ENCODE measurements around the gene TMC1.

Gene TMC1

GRCh38 chr9:72526901-72527800 lies 5.7 kb downstream of the TMC1 start:
- H3K4me3 ChIP-seq (ENCODE audit: low read length): no peak overlapping the region
- no peaks in the 10 kb centered on the region for H3K9me3 ChIP-seq (ENCODE audit: control insufficient read depth, insufficient read depth, low read length)
- H3K36me3 ChIP-seq (ENCODE audit: control insufficient read depth, insufficient read depth, low read length): no peaks in the 10 kb centered on the region
- no peak overlapping the region for H3K27ac ChIP-seq (ENCODE audit: low read length)
- no CpG with 5 or more reads among the region's 19 CpGs for WGBS (ENCODE audit: insufficient coverage, insufficient read length)
- H3K4me1 ChIP-seq (ENCODE audit: control insufficient read depth, insufficient read depth, low read length): peaks cover 4% of the 10 kb centered on the region; the same call in 1 of the 2 replicates
- peak; percentile 48 for DNase-seq (ENCODE audit: low read depth, low spot score)
- H3K27me3 ChIP-seq (ENCODE audit: control insufficient read depth, insufficient read depth, low read length): no peaks in the 10 kb centered on the region

- no peaks in the 10 kb centered on the region for H3K36me3 ChIP-seq (ENCODE audit: control insufficient read depth, insufficient read depth, low read length)
- no peaks in the 10 kb centered on the region for H3K9me3 ChIP-seq (ENCODE audit: control insufficient read depth, insufficient read depth, low read length)
- no peak overlapping the region for H3K4me3 ChIP-seq (ENCODE audit: low read length)
- H3K4me1 ChIP-seq (ENCODE audit: control insufficient read depth, insufficient read depth, low read length): peaks cover 4% of the 10 kb centered on the region; the same call in 1 of the 2 replicates
- no CpG with 5 or more reads among the region's 5 CpGs for WGBS (ENCODE audit: insufficient coverage, insufficient read length)
- H3K27me3 ChIP-seq (ENCODE audit: control insufficient read depth, insufficient read depth, low read length): no peaks in the 10 kb centered on the region
- no peak for DNase-seq (ENCODE audit: low read depth, low spot score)
- H3K27ac ChIP-seq (ENCODE audit: low read length): no peak overlapping the region
Observed at GRCh38 chr9:72527801-72528195, 6.4 kb downstream of the TMC1 start.

GRCh38 chr9:72529531-72529930 lies 8.1 kb downstream of the TMC1 start:
- H3K27ac ChIP-seq (ENCODE audit: low read length): no peak overlapping the region
- WGBS (ENCODE audit: insufficient coverage, insufficient read length): no CpG with 5 or more reads among the region's 1 CpG
- H3K4me1 ChIP-seq (ENCODE audit: control insufficient read depth, insufficient read depth, low read length): peaks cover 4% of the 10 kb centered on the region; the same call in 1 of the 2 replicates
- no peaks in the 10 kb centered on the region for H3K27me3 ChIP-seq (ENCODE audit: control insufficient read depth, insufficient read depth, low read length)
- no peaks in the 10 kb centered on the region for H3K9me3 ChIP-seq (ENCODE audit: control insufficient read depth, insufficient read depth, low read length)
- DNase-seq (ENCODE audit: low read depth, low spot score): no peak
- no peak overlapping the region for H3K4me3 ChIP-seq (ENCODE audit: low read length)
- H3K36me3 ChIP-seq (ENCODE audit: control insufficient read depth, insufficient read depth, low read length): no peaks in the 10 kb centered on the region

DNA sequence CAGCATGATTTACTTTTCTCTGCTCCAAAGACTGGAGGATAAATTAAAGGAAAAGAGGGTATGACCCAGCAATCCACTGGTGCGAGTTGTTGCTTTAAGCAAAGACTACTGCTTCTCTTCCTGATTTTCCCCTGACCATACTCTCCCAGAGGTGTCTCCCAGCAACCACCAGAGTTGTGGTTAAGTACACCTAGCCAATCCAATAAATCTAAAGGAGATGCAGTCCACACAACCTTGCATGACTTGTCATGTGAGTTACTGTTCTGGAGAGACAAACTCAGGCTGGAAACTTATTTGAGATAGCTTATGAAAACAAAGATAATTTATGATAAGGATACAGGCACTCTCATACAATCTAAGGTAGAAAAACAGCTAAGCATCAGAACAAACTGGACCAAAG lies 11.9 kb downstream of the TMC1 start:
- H3K27me3 ChIP-seq (ENCODE audit: control insufficient read depth, insufficient read depth, low read length): no peaks in the 10 kb centered on the region
- H3K4me3 ChIP-seq (ENCODE audit: low read length): no peak overlapping the region
- DNase-seq (ENCODE audit: low read depth, low spot score): no peak
- H3K36me3 ChIP-seq (ENCODE audit: control insufficient read depth, insufficient read depth, low read length): no peaks in the 10 kb centered on the region
- WGBS (ENCODE audit: insufficient coverage, insufficient read length): no CpG with 5 or more reads among the region's 1 CpG
- no peak overlapping the region for H3K27ac ChIP-seq (ENCODE audit: low read length)
- no peaks in the 10 kb centered on the region; the same call in 1 of the 2 replicates for H3K4me1 ChIP-seq (ENCODE audit: control insufficient read depth, insufficient read depth, low read length)
- H3K9me3 ChIP-seq (ENCODE audit: control insufficient read depth, insufficient read depth, low read length): no peaks in the 10 kb centered on the region; the same call in 1 of the 2 replicates

GRCh38 chr9:72534931-72535330 lies 13.5 kb downstream of the TMC1 start:
- Histone ChIP-seq H3K9me3 (ENCODE audit: control insufficient read depth, insufficient read depth, low read length) (no peaks in the 10 kb centered on the region; the same call in 1 of the 2 replicates), H3K4me3 (ENCODE audit: low read length) (no peak overlapping the region), H3K36me3 (ENCODE audit: control insufficient read depth, insufficient read depth, low read length) (no peaks in the 10 kb centered on the region), H3K27me3 (ENCODE audit: control insufficient read depth, insufficient read depth, low read length) (no peaks in the 10 kb centered on the region), H3K27ac (ENCODE audit: low read length) (no peak overlapping the region), H3K4me1 (ENCODE audit: control insufficient read depth, insufficient read depth, low read length) (no peaks in the 10 kb centered on the region; the same call in 1 of the 2 replicates)
- DNase-seq (ENCODE audit: low read depth, low spot score): no peak
- no CpG with 5 or more reads among the region's 4 CpGs for WGBS (ENCODE audit: insufficient coverage, insufficient read length)

GRCh38 chr9:72537011-72537545 lies 15.7 kb downstream of the TMC1 start:
- Histone ChIP-seq H3K36me3 (ENCODE audit: control insufficient read depth, insufficient read depth, low read length) (no peaks in the 10 kb centered on the region), H3K27ac (ENCODE audit: low read length) (no peak overlapping the region), H3K4me3 (ENCODE audit: low read length) (no peak overlapping the region), H3K9me3 (ENCODE audit: control insufficient read depth, insufficient read depth, low read length) (no peaks in the 10 kb centered on the region; the same call in 1 of the 2 replicates), H3K27me3 (ENCODE audit: control insufficient read depth, insufficient read depth, low read length) (no peaks in the 10 kb centered on the region), H3K4me1 (ENCODE audit: control insufficient read depth, insufficient read depth, low read length) (no peaks in the 10 kb centered on the region; the same call in 1 of the 2 replicates)
- DNase-seq (ENCODE audit: low read depth, low spot score): no peak

GRCh38 chr9:72537671-72538070 lies 16.3 kb downstream of the TMC1 start:
- H3K36me3 ChIP-seq (ENCODE audit: control insufficient read depth, insufficient read depth, low read length): no peaks in the 10 kb centered on the region
- no peaks in the 10 kb centered on the region for H3K27me3 ChIP-seq (ENCODE audit: control insufficient read depth, insufficient read depth, low read length)
- H3K9me3 ChIP-seq (ENCODE audit: control insufficient read depth, insufficient read depth, low read length): no peaks in the 10 kb centered on the region; the same call in 1 of the 2 replicates
- DNase-seq (ENCODE audit: low read depth, low spot score): no peak
- no peak overlapping the region for H3K27ac ChIP-seq (ENCODE audit: low read length)
- WGBS (ENCODE audit: insufficient coverage, insufficient read length): no CpG with 5 or more reads among the region's 1 CpG
- no peak overlapping the region for H3K4me3 ChIP-seq (ENCODE audit: low read length)
- H3K4me1 ChIP-seq (ENCODE audit: control insufficient read depth, insufficient read depth, low read length): no peaks in the 10 kb centered on the region; the same call in 1 of the 2 replicates

DNA sequence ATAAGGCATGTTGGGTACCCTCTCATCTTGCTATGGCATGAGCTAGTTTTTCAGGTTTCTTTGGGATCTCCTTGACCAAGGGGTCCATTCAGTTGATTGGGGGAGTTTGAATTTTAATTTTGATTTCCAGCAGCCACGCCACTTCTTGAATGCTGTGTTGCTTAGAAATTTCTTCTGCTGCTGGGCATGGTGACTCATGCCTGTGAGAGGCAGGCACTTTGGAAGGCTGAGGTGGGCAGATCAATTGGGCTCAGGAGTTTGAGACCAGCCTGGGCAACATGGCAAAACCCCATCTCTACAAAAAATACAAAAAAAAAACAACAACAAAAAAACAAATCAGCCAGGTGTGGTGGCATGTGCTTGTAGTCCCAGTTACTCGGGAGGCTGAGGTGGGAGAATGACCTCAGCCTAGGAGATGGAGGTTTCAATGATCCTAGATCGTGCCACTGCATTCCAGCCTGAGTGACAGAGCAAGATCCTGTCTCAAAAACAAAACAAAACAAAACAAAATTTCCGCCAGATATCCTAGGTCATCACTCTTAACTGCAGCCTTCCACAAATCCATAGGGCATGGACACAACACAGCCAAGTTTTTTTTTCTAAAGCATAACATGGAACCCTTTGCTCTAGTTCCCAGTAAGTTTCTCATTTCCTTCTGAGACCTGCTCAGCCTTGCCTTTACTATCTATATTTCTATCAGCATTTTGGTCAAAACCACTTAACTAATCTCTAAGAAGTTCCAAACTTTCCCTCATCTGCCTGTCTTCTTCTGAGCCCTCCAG lies 17.7 kb downstream of the TMC1 start:
- Histone ChIP-seq H3K27ac (ENCODE audit: low read length) (no peak overlapping the region), H3K9me3 (ENCODE audit: control insufficient read depth, insufficient read depth, low read length) (no peaks in the 10 kb centered on the region; the same call in 1 of the 2 replicates), H3K4me3 (ENCODE audit: low read length) (no peak overlapping the region), H3K4me1 (ENCODE audit: control insufficient read depth, insufficient read depth, low read length) (no peaks in the 10 kb centered on the region; the same call in 1 of the 2 replicates), H3K27me3 (ENCODE audit: control insufficient read depth, insufficient read depth, low read length) (no peaks in the 10 kb centered on the region), H3K36me3 (ENCODE audit: control insufficient read depth, insufficient read depth, low read length) (no peaks in the 10 kb centered on the region)
- no peak for DNase-seq (ENCODE audit: low read depth, low spot score)
- no CpG with 5 or more reads among the region's 4 CpGs for WGBS (ENCODE audit: insufficient coverage, insufficient read length)

DNA sequence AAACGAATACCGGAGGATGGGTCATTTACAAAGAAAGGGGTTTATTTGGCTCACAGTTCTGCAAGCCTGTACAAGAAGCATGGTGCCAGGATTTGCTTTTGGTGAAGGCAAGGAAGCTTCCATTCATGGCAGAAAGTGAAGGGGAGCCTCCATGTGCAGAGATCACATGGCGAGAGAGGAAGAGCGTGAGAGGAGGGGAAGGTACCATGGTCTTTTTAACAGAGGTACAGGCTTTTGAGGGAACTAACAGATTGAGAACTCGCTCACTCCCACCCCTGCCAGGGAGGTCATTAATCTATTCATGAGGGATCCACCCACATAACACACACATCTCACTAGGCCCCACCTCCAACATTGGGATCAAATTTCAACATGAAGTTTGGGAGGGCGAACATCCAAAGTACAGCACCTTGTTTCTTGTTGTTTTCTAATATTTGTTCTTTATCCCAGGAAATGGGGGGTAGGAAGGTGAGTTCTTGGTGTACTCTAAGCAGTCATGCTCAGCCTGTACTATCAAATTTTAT lies 18.5 kb downstream of the TMC1 start:
- no peaks in the 10 kb centered on the region; the same call in 1 of the 2 replicates for H3K9me3 ChIP-seq (ENCODE audit: control insufficient read depth, insufficient read depth, low read length)
- no peak overlapping the region for H3K4me3 ChIP-seq (ENCODE audit: low read length)
- no peak for DNase-seq (ENCODE audit: low read depth, low spot score)
- H3K4me1 ChIP-seq (ENCODE audit: control insufficient read depth, insufficient read depth, low read length): no peaks in the 10 kb centered on the region; the same call in 1 of the 2 replicates
- H3K36me3 ChIP-seq (ENCODE audit: control insufficient read depth, insufficient read depth, low read length): no peaks in the 10 kb centered on the region
- no CpG with 5 or more reads among the region's 6 CpGs for WGBS (ENCODE audit: insufficient coverage, insufficient read length)
- no peak overlapping the region for H3K27ac ChIP-seq (ENCODE audit: low read length)
- no peaks in the 10 kb centered on the region for H3K27me3 ChIP-seq (ENCODE audit: control insufficient read depth, insufficient read depth, low read length)

DNA sequence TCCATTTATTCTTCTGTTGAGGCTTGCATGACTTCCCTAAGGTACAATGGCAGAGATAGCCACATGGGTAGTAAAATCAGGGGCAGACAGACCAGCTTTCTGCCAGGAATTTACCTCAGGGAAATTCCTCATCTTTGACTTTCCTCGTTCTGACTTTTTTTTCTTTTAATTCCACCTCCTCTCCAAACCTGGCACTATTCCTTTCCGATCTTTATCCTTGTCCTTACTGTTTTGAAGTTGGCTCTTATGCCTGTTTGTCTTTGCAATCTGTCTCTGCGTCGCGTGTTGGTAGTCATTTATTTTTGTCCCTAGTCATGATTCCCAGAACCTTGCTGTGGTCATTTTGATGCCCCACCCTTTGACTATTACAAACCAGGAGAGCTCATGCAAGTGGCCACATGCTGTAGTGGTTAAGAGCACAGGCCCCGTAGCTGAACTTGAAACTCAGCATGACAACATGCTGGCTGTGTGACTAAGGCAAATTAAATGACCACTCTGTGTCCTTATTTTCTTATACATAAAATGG lies 19.0 kb downstream of the TMC1 start:
- Histone ChIP-seq H3K27ac (ENCODE audit: low read length) (no peak overlapping the region), H3K4me3 (ENCODE audit: low read length) (no peak overlapping the region), H3K4me1 (ENCODE audit: control insufficient read depth, insufficient read depth, low read length) (no peaks in the 10 kb centered on the region; the same call in 1 of the 2 replicates), H3K9me3 (ENCODE audit: control insufficient read depth, insufficient read depth, low read length) (no peaks in the 10 kb centered on the region; the same call in 1 of the 2 replicates), H3K27me3 (ENCODE audit: control insufficient read depth, insufficient read depth, low read length) (no peaks in the 10 kb centered on the region), H3K36me3 (ENCODE audit: control insufficient read depth, insufficient read depth, low read length) (no peaks in the 10 kb centered on the region)
- no peak for DNase-seq (ENCODE audit: low read depth, low spot score)
- no CpG with 5 or more reads among the region's 6 CpGs for WGBS (ENCODE audit: insufficient coverage, insufficient read length)
